Fibroblast of skin of left quadriceps (primary cell): Measurements from ENCODE around the gene TEX14.
"Not testable (repeated sequence)": the region's sequence is repeated elsewhere in the genome, so short reads cannot be mapped to it uniquely, and the experiment has no call there.

Source experiments
- DNase-seq, 2 experiments: peaks; one replicate each; pipeline ENCODE4 v3.0.0-alpha.2; 2013; ENCODE audit warnings: low read depth in 2 of 2

TEX14 gene

GRCh38 chr17:58560511-58560910 is 131.3 kb downstream of the TEX14 start:
- DNase-seq: no peak

GRCh38 chr17:58557981-58558380 is 133.9 kb downstream of the TEX14 start:
- no peak for DNase-seq

- no peak for DNase-seq
Measured at GRCh38 chr17:58556833-58557250, 135.0 kb downstream of the TEX14 start.

GRCh38 chr17:58555109-58555508 is 136.7 kb downstream of the TEX14 start:
- DNase-seq: not testable (repeated sequence)

GRCh38 chr17:58541249-58541648 is 150.6 kb downstream of the TEX14 start:
- DNase-seq: no peak

GRCh38 chr17:58539698-58540097 is 152.1 kb downstream of the TEX14 start:
- DNase-seq: no peak

GRCh38 chr17:58538811-58539409 is 152.9 kb downstream of the TEX14 start:
- no peak for DNase-seq

- DNase-seq: no peak
Measured at GRCh38 chr17:58537266-58537665, 154.6 kb downstream of the TEX14 start.

- no peak for DNase-seq
Measured at GRCh38 chr17:58536542-58536941, 155.3 kb downstream of the TEX14 start.

- no peak for DNase-seq
Measured at GRCh38 chr17:58535431-58535830, 156.4 kb downstream of the TEX14 start.

GRCh38 chr17:58534901-58535421 is 156.9 kb downstream of the TEX14 start:
- DNase-seq: peak in 1 of 2 experiments; percentile 18

- DNase-seq: no peak
Measured at GRCh38 chr17:58534331-58534730, 157.5 kb downstream of the TEX14 start.

- no peak for DNase-seq
Measured at GRCh38 chr17:58533616-58534188, 158.1 kb downstream of the TEX14 start.

- no peak for DNase-seq
Measured at GRCh38 chr17:58532555-58532951, 159.3 kb downstream of the TEX14 start.

GRCh38 chr17:58531661-58532554 is 159.9 kb downstream of the TEX14 start:
- DNase-seq: no peak

- no peak for DNase-seq
Measured at GRCh38 chr17:58531122-58531521, 160.7 kb downstream of the TEX14 start.

GRCh38 chr17:58530655-58531054 is 161.2 kb downstream of the TEX14 start:
- DNase-seq: no peak

GRCh38 chr17:58529275-58529674 is 162.6 kb downstream of the TEX14 start:
- DNase-seq: no peak

- DNase-seq: no peak
Measured at GRCh38 chr17:58528443-58528842, 163.4 kb downstream of the TEX14 start.

GRCh38 chr17:58527949-58528348 is 163.9 kb downstream of the TEX14 start:
- DNase-seq: no peak

- no peak for DNase-seq
Measured at GRCh38 chr17:58527306-58527705, 164.5 kb downstream of the TEX14 start.

GRCh38 chr17:58525239-58525638 is 166.6 kb downstream of the TEX14 start:
- peak; percentile 94 for DNase-seq

- DNase-seq: no peak
Measured at GRCh38 chr17:58521680-58522079, 170.2 kb downstream of the TEX14 start.
